Activated T-helper 1 cell treated with Interleukin-2 at 50 U/mL for 16 hours (primary cell): Measurements from ENCODE around the gene SDK1.
"Not testable (repeated sequence)": the region's sequence is repeated elsewhere in the genome, so short reads cannot be mapped to it uniquely, and the experiment has no call there.

Source experiments
- DNase-seq: peaks from one replicate; pipeline ENCODE4 v3.0.0-alpha.2; 2020; ENCODE audit warnings: low read depth

SDK1 gene

GRCh38 chr7:3655635-3656034 is 354.6 kb downstream of the SDK1 start:
- DNase-seq, result no peak

GRCh38 chr7:3657206-3657605 is 356.2 kb downstream of the SDK1 start:
- no peak for DNase-seq

- no peak for DNase-seq
Observed at GRCh38 chr7:3668743-3669142, 367.7 kb downstream of the SDK1 start.

- DNase-seq, result no peak
Observed at GRCh38 chr7:3670898-3671297, 369.8 kb downstream of the SDK1 start.

GRCh38 chr7:3673524-3673923 is 372.5 kb downstream of the SDK1 start:
- DNase-seq, result peak; percentile 20

GRCh38 chr7:3678314-3678810 is 377.3 kb downstream of the SDK1 start:
- DNase-seq, result no peak

- DNase-seq, result no peak
Observed at GRCh38 chr7:3682028-3682710, 381.1 kb downstream of the SDK1 start.

GRCh38 chr7:3683546-3684539 is 382.8 kb downstream of the SDK1 start:
- DNase-seq, result no peak

- no peak for DNase-seq
Observed at GRCh38 chr7:3688071-3688470, 387.0 kb downstream of the SDK1 start.

GRCh38 chr7:3688842-3689241 is 387.8 kb downstream of the SDK1 start:
- DNase-seq, result no peak

- no peak for DNase-seq
Observed at GRCh38 chr7:3691478-3692158, 390.6 kb downstream of the SDK1 start.

GRCh38 chr7:3695602-3696001 is 394.6 kb downstream of the SDK1 start:
- DNase-seq, result no peak

GRCh38 chr7:3696113-3696512 is 395.1 kb downstream of the SDK1 start:
- DNase-seq, result no peak

GRCh38 chr7:3697472-3697871 is 396.4 kb downstream of the SDK1 start:
- no peak for DNase-seq

GRCh38 chr7:3705258-3705657 is 404.2 kb downstream of the SDK1 start:
- DNase-seq, result no peak

GRCh38 chr7:3706091-3706490 is 405.0 kb downstream of the SDK1 start:
- not testable (repeated sequence) for DNase-seq

GRCh38 chr7:3710122-3710521 is 409.1 kb downstream of the SDK1 start:
- DNase-seq, result no peak

- DNase-seq, result no peak
Observed at GRCh38 chr7:3710531-3710930, 409.5 kb downstream of the SDK1 start.

- DNase-seq, result no peak
Observed at GRCh38 chr7:3712841-3713240, 411.8 kb downstream of the SDK1 start.

GRCh38 chr7:3721422-3721821 is 420.4 kb downstream of the SDK1 start:
- no peak for DNase-seq

GRCh38 chr7:3722396-3722922 is 421.4 kb downstream of the SDK1 start:
- DNase-seq, result no peak
